IPS DF 4.7 (cell line): ENCODE results near the gene TTC28.
"Not testable (repeated sequence)": the region's sequence is repeated elsewhere in the genome, so short reads cannot be mapped to it uniquely, and the experiment has no call there.

Experiments used
- DNase-seq: peaks from one replicate; pipeline ENCODE4 v3.0.0-alpha.2; 2013; ENCODE audit warnings: low spot score; ENCODE audit errors: extremely low read depth

Gene TTC28

GRCh38 chr22:28112190-28112544 lies 567.5 kb downstream of the TTC28 start:
- DNase-seq: no peak

- no peak for DNase-seq
Observed at GRCh38 chr22:28111501-28112189, 568.0 kb downstream of the TTC28 start.

DNA sequence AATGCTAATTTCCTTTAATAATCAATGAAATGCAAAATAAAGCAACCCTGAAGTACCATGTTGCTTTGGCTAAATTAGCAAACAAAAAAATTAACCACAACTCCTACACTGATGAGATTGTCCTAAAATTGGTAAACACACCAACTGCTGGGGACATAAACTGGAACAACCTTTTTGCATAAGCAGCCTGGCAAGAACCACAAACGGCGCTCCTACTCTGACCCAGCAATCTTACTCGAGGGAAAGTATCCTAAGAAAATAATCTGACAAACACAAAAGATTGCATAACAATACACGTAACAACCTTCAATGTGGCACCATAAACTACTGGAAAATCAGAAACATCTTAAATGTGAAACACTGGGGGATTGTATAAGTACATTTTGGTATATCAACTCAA lies 570.8 kb downstream of the TTC28 start:
- no peak for DNase-seq

- no peak for DNase-seq
Observed at GRCh38 chr22:28106617-28107016, 573.0 kb downstream of the TTC28 start.

GRCh38 chr22:28105988-28106387 lies 573.7 kb downstream of the TTC28 start:
- DNase-seq: no peak

GRCh38 chr22:28105413-28105812 lies 574.2 kb downstream of the TTC28 start:
- no peak for DNase-seq

GRCh38 chr22:28103596-28103995 lies 576.0 kb downstream of the TTC28 start:
- no peak for DNase-seq

GRCh38 chr22:28102151-28102812 lies 577.4 kb downstream of the TTC28 start:
- DNase-seq: no peak

DNA sequence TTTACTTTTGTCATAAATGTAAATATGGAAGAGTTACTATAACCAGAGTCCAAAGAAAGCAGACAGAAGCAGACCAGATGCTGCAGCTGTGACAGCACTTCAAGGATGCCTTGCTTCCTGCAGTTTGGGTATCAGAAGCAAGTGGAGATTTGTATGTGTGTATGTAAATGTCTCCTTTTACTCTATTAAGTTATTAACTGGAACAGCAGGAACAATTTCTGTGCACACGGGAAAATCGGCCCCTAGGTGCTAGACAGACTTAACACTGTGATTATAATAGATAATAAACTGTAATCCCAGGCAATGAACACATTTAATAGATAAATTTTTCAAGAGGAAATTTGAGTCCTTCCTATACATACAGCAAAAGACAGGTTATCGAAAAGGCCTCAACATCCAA lies 582.0 kb downstream of the TTC28 start:
- no peak for DNase-seq

GRCh38 chr22:28096161-28096560 lies 583.5 kb downstream of the TTC28 start:
- no peak for DNase-seq

- DNase-seq: no peak
Observed at GRCh38 chr22:28095316-28096095, 584.1 kb downstream of the TTC28 start.

DNA sequence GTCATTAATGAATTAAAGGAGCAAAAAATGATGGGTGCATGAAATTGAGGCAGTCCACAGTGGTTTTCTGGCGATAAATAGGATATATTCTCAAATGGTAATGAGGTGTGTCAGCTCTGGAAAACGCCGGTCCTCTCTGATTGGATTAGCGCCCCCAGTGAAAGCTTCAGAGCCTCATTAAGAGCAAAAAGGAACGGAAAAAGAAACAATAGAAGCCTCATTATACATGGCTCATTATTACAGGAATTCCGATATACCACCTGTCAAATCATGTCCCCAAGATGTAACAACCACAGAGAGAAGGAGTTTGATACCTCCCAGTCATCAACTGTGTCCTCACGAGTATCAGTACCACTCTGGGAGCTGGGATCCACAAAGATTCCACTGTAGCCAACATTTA lies 584.9 kb downstream of the TTC28 start:
- DNase-seq: no peak

DNA sequence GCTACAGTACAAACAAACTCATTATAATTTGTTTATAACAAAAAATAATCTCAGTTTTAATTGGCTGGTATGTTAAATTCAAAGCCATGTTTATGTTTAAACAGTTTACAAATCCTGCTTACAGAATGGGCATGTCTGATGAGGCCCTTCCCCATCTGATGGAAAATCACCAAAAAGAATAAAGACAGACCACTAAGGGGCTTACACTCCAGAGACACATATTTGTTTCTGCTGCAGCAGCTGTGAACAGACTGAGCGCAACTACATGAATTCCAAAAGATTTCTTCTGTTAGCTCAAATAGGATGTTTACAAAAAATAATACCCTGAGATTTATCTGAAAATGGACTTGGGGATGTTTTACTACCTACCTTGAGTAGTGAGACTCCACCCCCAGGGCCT lies 585.9 kb downstream of the TTC28 start:
- DNase-seq: no peak

GRCh38 chr22:28091486-28091885 lies 588.2 kb downstream of the TTC28 start:
- no peak for DNase-seq

DNA sequence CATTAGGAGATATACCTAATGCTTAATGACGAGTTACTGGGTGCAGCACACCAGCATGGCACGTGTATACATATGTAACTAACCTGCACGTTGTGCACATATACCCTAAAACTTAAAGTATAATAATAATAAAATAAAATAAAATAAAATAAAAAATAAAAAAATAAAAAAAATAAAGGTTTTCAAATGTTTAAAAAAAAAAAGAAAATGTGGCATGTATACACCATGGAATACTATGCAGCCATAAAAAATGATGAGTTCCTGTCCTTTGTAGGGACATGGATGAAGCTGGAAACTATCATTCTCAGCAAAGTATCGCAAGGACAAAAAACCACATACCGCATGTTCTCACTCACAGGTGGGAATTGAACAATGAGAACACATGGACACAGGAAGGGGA lies 590.1 kb downstream of the TTC28 start:
- not testable (repeated sequence) for DNase-seq

DNA sequence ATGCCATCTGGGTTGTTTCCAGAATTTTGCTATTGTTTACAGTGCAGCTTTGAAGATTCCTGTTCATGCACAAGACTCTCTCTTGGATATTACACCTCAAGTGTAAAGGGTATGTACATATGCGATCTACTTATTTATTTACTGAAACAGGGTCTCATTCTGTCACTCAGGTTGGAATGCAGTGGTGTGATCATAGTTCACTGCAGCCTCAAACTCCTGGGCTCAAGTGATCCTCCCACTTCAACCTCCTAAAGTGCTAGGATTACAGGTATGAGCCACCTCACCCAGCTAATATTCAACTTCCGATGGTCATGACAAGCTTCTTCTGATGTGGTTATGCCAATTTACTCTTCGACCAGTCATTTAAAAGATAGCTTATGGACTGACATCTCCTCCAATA lies 602.5 kb downstream of the TTC28 start:
- DNase-seq: no peak

DNA sequence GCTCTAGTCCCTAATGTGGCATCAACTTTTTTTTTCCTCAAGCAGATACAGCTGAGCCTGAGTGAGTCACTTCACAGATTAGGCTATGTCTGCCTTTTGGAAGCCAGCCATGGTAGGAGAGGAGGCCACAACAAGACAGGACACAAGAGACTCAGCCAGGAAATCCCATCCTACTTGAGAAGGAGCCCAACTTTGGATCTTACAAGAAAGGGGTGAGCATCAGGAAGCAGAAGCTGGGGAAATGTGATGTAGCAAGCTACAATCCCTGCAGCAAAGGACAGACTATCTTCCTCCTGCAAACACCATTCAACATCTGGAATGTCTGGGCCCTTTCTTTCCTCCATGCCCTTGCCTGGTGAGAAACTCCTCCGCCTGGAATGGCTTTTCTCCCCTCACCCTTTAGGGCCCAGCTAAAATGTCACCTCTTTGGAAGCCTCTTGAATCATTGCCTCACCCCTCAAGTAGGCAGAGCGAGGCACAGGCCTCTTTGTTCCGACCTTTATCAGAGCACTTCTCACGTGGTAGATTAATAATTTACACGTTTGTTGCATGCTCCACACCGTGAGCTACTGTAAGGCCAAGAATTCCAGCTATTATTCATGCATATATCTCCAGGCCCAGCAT lies 604.2 kb downstream of the TTC28 start:
- no peak for DNase-seq

DNA sequence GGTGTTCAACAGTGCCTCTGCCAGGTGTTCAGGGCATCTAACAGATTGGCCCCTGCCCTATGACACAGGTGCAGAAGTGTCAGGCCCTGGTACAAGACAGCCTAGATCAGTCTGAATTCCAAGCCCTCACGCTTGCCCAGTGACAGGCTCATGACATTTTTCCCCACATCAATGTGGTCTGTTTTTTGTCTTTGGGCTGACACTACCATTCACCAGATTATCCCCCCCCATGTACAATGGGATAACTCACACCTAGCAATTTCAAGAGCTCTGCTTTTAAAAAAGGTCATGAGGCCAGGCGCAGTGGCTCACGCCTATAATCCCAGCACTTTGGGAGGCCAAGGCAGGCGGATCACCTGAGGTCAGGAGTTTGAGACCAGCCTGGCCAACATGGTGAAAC lies 605.1 kb downstream of the TTC28 start:
- no peak for DNase-seq

GRCh38 chr22:28072066-28072465 lies 607.6 kb downstream of the TTC28 start:
- no peak for DNase-seq

DNA sequence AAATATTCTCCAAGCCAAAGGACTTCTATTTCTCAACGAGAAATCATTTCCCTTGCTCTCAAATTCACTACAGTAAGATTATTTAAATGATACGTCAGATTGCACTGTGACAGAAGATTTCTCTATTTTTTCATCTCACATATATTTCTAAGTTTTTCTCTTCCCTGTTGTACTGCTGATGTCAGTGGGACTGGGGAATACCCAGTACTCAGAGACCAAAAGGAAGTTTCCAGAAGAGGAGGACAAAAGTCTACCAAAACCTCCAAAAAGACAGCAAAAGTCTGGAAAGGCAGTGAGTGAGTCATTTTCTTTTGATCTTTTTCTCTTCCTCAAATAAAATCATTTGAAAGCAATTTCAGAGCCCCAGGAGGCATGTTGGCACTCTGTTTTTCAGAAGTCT lies 610.8 kb downstream of the TTC28 start:
- DNase-seq: no peak

DNA sequence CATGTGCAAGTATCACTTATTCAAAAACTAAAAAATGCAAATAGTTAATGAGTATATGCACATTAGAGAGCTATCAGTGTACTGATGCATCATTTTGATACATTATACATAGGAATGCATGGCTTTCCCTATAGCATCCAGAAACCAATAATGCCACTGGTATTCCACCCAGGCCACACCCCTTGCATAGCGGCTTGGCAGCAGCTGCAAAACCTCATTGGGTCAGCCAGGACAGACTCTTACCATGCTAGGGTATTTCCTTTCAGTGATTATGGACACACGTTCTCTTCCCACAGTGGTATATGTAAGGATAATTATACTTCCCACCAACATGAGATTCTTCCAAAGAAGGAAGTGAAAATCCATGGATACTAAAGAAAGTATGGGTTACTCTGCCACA lies 614.7 kb downstream of the TTC28 start:
- DNase-seq: no peak

DNA sequence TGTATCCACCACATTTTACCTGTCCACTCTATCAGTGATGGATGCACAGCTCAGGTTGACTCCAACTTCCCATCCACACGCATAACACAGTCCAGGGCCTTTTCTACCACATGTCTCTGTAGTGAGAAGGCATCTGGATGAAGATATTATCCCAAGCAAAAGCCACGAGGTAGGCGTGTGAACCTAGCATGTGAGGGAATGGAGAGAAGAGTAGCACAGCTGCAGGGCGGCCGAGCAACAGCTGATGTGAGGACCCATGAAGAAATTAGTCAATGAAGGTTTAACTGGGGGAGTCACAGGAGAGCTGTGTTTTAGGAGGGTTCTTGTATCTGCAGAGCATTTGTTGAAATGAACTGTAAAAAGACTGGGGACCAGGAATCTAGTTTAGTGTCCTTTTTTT lies 616.0 kb downstream of the TTC28 start:
- DNase-seq: no peak
